ENCODE measurements around the gene SCEL. TPM values are rescaled to one million over a fixed set of nuclear protein-coding genes. Genes with fewer than 3 reads are reported as not detected.

Gene SCEL
- total RNA-seq, 1 experiment from 2014 or later = 0.07 TPM

DNA sequence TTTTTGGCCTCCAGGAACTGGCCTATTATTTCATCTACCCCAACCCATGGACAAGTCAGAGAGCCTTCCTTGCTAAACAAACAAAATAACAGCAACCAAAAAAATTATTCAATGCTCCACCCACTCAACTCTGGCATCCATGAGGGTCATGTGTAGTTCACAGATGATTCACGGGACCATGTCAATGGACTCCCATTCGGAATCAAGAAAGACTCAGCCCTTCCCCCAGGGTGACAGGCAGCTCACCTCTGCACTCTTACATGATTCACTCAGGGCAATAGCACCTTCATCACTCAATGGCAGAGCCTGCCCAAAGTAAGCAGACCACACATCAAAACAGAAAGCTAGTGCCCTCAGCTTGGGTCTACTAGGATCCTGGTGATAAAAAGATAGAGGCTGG, 14.3 kb upstream of the SCEL start:
- H3K9me2 ChIP-seq (ENCODE audit: insufficient read depth) = no peaks in the 10 kb centered on the region
- ATAC-seq (peak; percentile 65), DNase-seq (ENCODE audit: low read depth, low spot score) (no peak)
- no peak overlapping the region for H3K4me3 ChIP-seq (replicated peaks in 1 of 2; ENCODE audit: low read depth in 1 of 2, low read length in 2 of 2)
- H3K4me1 ChIP-seq (ENCODE audit: control insufficient read depth in 1 of 2, insufficient read depth in 2 of 2, low read length in 2 of 2) = peaks cover 8 to 16% of the 10 kb centered on the region in 2 experiments
- peak overlapping the region; percentile 29; the same call in 1 of the 2 replicates for H3K4me2 ChIP-seq (ENCODE audit: low read length)
- no TSS peak for BruUV-seq (replicated peaks)
- no peaks in the 10 kb centered on the region for H3K36me3 ChIP-seq (ENCODE audit: control insufficient read depth in 1 of 2, insufficient read depth in 2 of 2, low read length in 2 of 2)
- no peaks in the 10 kb centered on the region for H4K20me1 ChIP-seq (ENCODE audit: insufficient read depth)
- POLR2A ChIA-PET = no interaction called here
- RAD21 ChIA-PET (ENCODE audit: low non-redundant PET in 1 of 2, low total read pairs in 2 of 2, uncharacterized antibody in 2 of 2, unreplicated experiment in 2 of 2) = no interaction called here
- H3K79me2 ChIP-seq (ENCODE audit: insufficient read depth, low read length) = no peaks in the 10 kb centered on the region
- no peaks in the 10 kb centered on the region for H3K9me3 ChIP-seq (ENCODE audit: control insufficient read depth in 1 of 2, insufficient read depth in 1 of 2, low read depth in 1 of 2, low read length in 2 of 2)
- H2AFZ ChIP-seq (ENCODE audit: low read depth, low read length, poor library complexity, severe bottlenecking) = no peak overlapping the region
- H3K27ac ChIP-seq (ENCODE audit: low read depth, low read length) = no peak overlapping the region
- intact Hi-C loops (cut with micrococcal nuclease) = no loop called here
- CTCF ChIA-PET = interaction anchor here (0.6 to 1.3 kb wide), 2 partner anchors 28 to 43 kb away, joined by 3 read pairs; no protein-coding TSS in a partner anchor
- no peak overlapping the region for H3K9ac ChIP-seq (ENCODE audit: low read length)
- no peak for TF ChIP-seq ZNF274 (IDR thresholded peaks at IDR 0.05; ENCODE audit: low read depth, low read length)
- no peak for TF ChIP-seq YY1 (IDR thresholded peaks at IDR 0.05; ENCODE audit: extremely low read depth, insufficient replicate concordance, low read depth, low read length)
- no peak for TF ChIP-seq SIN3A (IDR thresholded peaks at IDR 0.05; ENCODE audit: low read depth)
- TF ChIP-seq ZFX (IDR thresholded peaks at IDR 0.05) = no peak
- TF ChIP-seq REST (IDR thresholded peaks at IDR 0.05; ENCODE audit: low read depth) = no peak
- H3K27me3 ChIP-seq (ENCODE audit: insufficient read depth, low read length) = no peaks in the 10 kb centered on the region
